Activated T-helper 2 cell treated with anti-CD3 and anti-CD28 coated beads, Interferon-gamma antibody, Interleukin-2, Interleukin-4, amounts not matched to agents 10 μg/mL and 5 μg/mL and 100 μg/mL, durations not matched to agents 14 hours and 24 hours and 36 hours (primary cell): ENCODE measurements around the gene TRAPPC3. TPM values are rescaled to one million over a fixed set of nuclear protein-coding genes. Genes with fewer than 3 reads are reported as not detected.
A peak's percentile ranks its signal among the peaks of the same experiment; 100 is the strongest.

ENCODE experiments used
- DNase-seq: peaks from one replicate; pipeline ENCODE4 v3.0.0; 2021; ENCODE audit warnings: low spot score
- H3K27ac Mint-ChIP-seq: one replicate; pipeline ENCODE4 v1.8.0; 2021; ENCODE audit warnings: mixed read lengths
- H3K27me3 Mint-ChIP-seq: one replicate; pipeline ENCODE4 v1.8.0; 2021; ENCODE audit warnings: low read depth, mixed read lengths
- H3K36me3 Mint-ChIP-seq: one replicate; pipeline ENCODE4 v1.8.0; 2021; ENCODE audit warnings: low read depth, mixed read lengths
- H3K4me1 Mint-ChIP-seq: one replicate; pipeline ENCODE4 v1.8.0; 2021; ENCODE audit warnings: low read depth, mixed read lengths
- H3K4me3 Mint-ChIP-seq: one replicate; pipeline ENCODE4 v1.8.0; 2021; ENCODE audit warnings: low read depth, mild to moderate bottlenecking, moderate library complexity, mixed read lengths
- H3K9me3 Mint-ChIP-seq: one replicate; pipeline ENCODE4 v1.8.0; 2021; ENCODE audit warnings: mixed read lengths
- intact Hi-C: fragments of 100-400 bp; cut with micrococcal nuclease; formaldehyde crosslinking; loops from one replicate; pipeline ENCODE4 v1.15.1; 2023
- total RNA-seq: library from RNA; stranded (reverse); gene quantifications from 2 replicates; pipeline ENCODE4 v1.2.3, GENCODE V29; 2022

The TRAPPC3 gene
- total RNA-seq, 1 donor from 2014 or later = 68.4 TPM

DNA sequence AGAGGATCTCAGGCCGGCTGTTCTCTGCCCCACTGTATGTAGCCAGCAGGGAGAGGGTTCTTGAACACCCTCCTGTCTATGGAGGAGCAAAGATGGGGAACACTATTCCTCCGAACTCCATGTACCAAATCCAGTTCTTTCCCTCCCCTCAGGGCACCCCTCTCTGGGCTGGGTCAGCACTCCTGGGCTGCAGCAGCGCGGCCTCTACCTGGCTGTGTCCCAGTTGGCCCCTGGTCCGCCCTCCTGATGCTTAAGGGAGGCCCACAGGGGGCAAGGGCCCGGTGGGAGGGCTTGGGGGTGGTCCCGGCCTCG is 61.1 kb downstream of the TRAPPC3 start:
- Mint-ChIP-seq H3K27me3 (peaks cover 3% of the 10 kb centered on the region), H3K9me3 (no peaks in the 10 kb centered on the region), H3K4me1 (peaks cover 9% of the 10 kb centered on the region), H3K36me3 (peaks cover 34% of the 10 kb centered on the region), H3K4me3 (peak overlapping the region; percentile 90), H3K27ac (no peak overlapping the region)
- DNase-seq = no peak
- intact Hi-C loops = loop anchor here (1.0 kb wide), 2 partner anchors 157 to 205 kb away; partner anchors contain the start of genes AGO1 and AGO3

DNA sequence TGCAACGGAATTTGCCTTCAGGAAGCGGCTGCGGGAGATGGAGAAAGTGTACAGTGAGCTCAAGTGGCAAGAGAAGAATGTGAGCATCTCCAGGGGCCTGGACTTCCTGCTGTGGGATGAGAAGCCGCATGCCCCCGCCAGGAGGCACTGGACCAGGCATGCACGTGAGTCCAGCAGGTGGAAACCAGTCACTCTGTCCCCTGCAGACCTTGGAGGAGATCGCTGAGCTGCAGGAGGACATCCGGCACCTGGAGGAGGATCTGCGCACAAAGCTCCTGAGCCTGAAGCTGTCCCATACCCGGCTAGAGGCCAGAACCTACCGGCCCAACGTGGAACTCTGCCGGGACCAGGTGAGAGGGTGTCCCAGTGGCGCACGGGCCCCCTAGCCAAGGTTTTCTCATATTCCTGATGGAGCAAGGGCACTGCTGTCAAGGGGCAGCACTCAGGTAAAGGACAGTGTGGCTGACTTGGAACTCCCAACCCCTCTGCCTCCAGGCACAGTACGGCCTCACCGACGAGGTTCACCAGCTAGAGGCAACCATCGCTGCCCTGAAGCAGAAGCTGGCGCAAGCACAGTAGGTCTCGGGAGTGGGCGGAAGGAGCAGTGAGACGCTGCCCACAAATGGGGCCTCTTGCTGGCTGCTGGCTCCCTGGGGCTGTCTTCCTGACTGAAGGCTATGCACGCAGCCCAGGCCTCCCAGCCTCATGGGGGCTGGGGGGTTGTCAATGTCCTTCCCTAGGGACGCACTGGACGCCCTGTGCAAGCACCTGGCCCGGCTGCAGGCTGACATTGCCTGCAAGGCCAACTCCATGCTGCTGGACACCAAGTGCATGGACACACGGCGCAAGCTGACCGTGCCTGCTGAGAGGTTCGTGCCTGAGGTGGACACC is 61.8 kb downstream of the TRAPPC3 start:
- H3K4me1 Mint-ChIP-seq = peaks cover 9% of the 10 kb centered on the region
- H3K4me3 Mint-ChIP-seq = peak overlapping the region; percentile 90

More for the DNA sequence above, 61.8 kb downstream of the TRAPPC3 start:
- intact Hi-C loops = loop anchor here (1.0 kb wide), 2 partner anchors 156 to 204 kb away; partner anchors contain the start of genes AGO1 and AGO3
- H3K27me3 Mint-ChIP-seq = peaks cover 5% of the 10 kb centered on the region
- H3K9me3 Mint-ChIP-seq = no peaks in the 10 kb centered on the region
- no peak for DNase-seq
- H3K27ac Mint-ChIP-seq = peak overlapping the region; percentile 76
- peaks cover 27% of the 10 kb centered on the region for H3K36me3 Mint-ChIP-seq

Other genes starting within 250 kb of the TRAPPC3 start
- gene AGO3, start 218.4 kb downstream of the TRAPPC3 start, total RNA-seq = 21.2 and 26.7 TPM in 2 replicates
- 0.18 and 0.21 TPM in 2 replicates for gene TEKT2, start 65.4 kb downstream of the TRAPPC3 start, total RNA-seq
- gene ADPRS, start 60.6 kb downstream of the TRAPPC3 start, total RNA-seq = 33.6 and 35.3 TPM in 2 replicates
- not detected in 2 replicates for gene COL8A2, start 24.3 kb downstream of the TRAPPC3 start, total RNA-seq
- 162 and 172 TPM in 2 replicates for gene MAP7D1, start 6.7 kb upstream of the TRAPPC3 start, total RNA-seq
- gene THRAP3, start 75.0 kb upstream of the TRAPPC3 start, total RNA-seq = 159 and 164 TPM in 2 replicates
- gene SH3D21, start 156.9 kb upstream of the TRAPPC3 start, total RNA-seq = 19.0 and 20.4 TPM in 2 replicates
- 10.7 and 11.0 TPM in 2 replicates for gene EVA1B, start 174.2 kb upstream of the TRAPPC3 start, total RNA-seq
- 41.3 and 42.4 TPM in 2 replicates for gene STK40, start 236.4 kb upstream of the TRAPPC3 start, total RNA-seq
- gene LSM10, start 248.4 kb upstream of the TRAPPC3 start, total RNA-seq = 48.4 and 55.3 TPM in 2 replicates